ENCODE results near the gene CERS6. TPM values are rescaled to one million over a fixed set of nuclear protein-coding genes. Genes with fewer than 3 reads are reported as not detected.

The CERS6 gene
- total and polyA plus RNA-seq, 2 of the 8 experiments (the other 6 are each of a cell fraction or from before 2014, with no cell fraction given): 6.8 to 28.2 TPM

GRCh38 chr2:168794968-168795367, 338.9 kb downstream of the CERS6 start (continued):
- no peak for TF ChIP-seq SIRT6 (IDR thresholded peaks at IDR 0.05; ENCODE audit: low read length)
- no peak for TF ChIP-seq NANOG (IDR thresholded peaks at IDR 0.05; ENCODE audit: insufficient read depth, low read depth, low read length, poor library complexity, severe bottlenecking)
- TF ChIP-seq TEAD4 (IDR thresholded peaks at IDR 0.05; ENCODE audit: low read depth, low read length): no peak
- no peak for TF ChIP-seq TAF7 (optimal IDR thresholded peaks at IDR 0.05; ENCODE audit: borderline replicate concordance, low read depth, low read length)
